ENCODE measurements around the gene TBC1D3B. TPM values are rescaled to one million over a fixed set of nuclear protein-coding genes. Genes with fewer than 3 reads are reported as not detected.
"Not testable (repeated sequence)": the region's sequence is repeated elsewhere in the genome, so short reads cannot be mapped to it uniquely, and the experiment has no call there.

Gene TBC1D3B
- total RNA-seq, 1 donor from 2014 or later = 27.1 TPM

DNA sequence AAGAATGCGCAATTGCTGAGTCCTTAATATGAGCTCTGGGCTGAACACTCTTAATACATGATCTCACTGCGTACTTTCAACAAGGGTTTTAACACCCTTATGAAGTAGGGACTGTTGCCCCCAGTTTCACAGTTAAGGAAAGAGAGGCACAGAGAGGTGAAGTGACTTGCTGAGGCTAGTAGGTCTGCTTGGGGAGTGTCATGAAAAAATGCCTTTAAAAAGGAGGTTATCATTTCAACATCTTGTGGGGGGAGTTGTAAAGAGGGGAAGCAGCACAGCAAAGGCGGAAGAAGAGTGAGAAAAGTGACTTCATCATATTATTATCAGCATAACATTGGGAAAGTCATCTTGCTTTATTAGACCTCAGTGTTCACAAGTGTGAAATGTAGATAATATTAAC is 36.5 kb upstream of the TBC1D3B start:
- Mint-ChIP-seq H3K4me3 (ENCODE audit: low read depth) (no peak overlapping the region), H3K27me3 (peaks cover 31% of the 10 kb centered on the region), H3K36me3 (ENCODE audit: insufficient read depth) (no peaks in the 10 kb centered on the region), H3K4me1 (ENCODE audit: low read depth) (no peaks in the 10 kb centered on the region), H3K27ac (no peak overlapping the region), H3K9me3 (ENCODE audit: low read depth) (peaks cover 4% of the 10 kb centered on the region)
- TF ChIP-seq, protein P1, sequence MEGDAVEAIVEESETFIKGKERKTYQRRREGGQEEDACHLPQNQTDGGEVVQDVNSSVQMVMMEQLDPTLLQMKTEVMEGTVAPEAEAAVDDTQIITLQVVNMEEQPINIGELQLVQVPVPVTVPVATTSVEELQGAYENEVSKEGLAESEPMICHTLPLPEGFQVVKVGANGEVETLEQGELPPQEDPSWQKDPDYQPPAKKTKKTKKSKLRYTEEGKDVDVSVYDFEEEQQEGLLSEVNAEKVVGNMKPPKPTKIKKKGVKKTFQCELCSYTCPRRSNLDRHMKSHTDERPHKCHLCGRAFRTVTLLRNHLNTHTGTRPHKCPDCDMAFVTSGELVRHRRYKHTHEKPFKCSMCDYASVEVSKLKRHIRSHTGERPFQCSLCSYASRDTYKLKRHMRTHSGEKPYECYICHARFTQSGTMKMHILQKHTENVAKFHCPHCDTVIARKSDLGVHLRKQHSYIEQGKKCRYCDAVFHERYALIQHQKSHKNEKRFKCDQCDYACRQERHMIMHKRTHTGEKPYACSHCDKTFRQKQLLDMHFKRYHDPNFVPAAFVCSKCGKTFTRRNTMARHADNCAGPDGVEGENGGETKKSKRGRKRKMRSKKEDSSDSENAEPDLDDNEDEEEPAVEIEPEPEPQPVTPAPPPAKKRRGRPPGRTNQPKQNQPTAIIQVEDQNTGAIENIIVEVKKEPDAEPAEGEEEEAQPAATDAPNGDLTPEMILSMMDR (IDR thresholded peaks at IDR 0.05; ENCODE audit: unreplicated experiment) = no peak
- DNase-seq (ENCODE audit: low spot score, unreplicated experiment) = no peak

DNA sequence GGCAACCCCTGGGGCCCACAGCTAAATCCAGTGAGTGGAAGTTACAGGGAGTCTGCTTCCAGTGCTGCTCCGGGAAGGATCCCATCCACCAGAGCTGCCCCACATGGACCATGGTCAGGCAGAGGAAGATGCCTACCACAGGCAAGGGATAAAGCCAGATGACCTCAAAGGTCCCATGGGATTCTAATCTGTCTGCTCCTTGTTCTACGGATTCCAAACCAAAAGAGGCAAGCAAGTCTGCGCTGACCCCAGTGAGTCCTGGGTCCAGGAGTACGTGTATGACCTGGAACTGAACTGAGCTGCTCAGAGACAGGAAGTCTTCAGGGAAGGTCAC is 35.8 kb upstream of the TBC1D3B start:
- Mint-ChIP-seq H3K27me3 (peaks cover 32% of the 10 kb centered on the region), H3K4me3 (ENCODE audit: low read depth) (no peak overlapping the region), H3K27ac (no peak overlapping the region), H3K4me1 (ENCODE audit: low read depth) (no peaks in the 10 kb centered on the region), H3K36me3 (ENCODE audit: insufficient read depth) (no peaks in the 10 kb centered on the region), H3K9me3 (ENCODE audit: low read depth) (no peaks in the 10 kb centered on the region)
- no peak for DNase-seq (ENCODE audit: low spot score, unreplicated experiment)
- TF ChIP-seq, protein P1 (IDR thresholded peaks at IDR 0.05; ENCODE audit: unreplicated experiment) = no peak

DNA sequence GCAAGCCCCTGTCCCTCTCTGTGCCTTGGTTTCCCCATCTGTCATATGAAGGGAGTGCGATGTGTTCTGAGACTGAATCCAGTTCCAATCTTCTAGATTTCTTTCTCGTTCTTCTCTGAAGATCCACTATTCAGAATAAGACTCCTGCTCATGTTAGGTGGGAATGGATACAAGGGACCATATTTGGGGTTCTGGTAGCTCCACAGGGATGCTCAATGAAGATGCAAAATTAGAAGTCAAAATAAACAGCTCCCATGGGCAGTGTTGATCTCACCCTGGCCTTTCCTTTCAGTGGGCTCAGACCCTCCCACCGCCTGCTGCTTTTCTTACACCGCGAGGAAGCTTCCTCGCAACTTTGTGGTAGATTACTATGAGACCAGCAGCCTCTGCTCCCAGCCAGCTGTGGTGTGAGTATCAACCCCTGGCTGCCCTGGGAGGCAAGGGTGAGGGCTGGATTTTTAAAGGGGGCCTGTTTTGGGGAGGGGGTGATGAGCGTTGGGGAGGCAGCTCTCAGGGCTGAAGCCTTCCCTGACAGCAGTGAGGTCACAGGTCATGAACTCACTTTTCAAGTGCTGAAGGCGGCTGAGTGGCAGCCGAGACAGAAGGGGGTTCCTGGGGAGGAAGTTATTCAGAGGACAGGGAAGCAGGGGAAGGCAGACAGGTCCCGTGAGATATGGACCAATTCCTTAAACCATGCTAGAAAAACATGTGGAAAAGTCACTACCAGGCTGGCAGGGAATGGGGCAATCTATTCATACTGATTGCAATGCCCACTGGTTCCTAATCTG is 35.2 kb upstream of the TBC1D3B start:
- H3K9me3 Mint-ChIP-seq (ENCODE audit: low read depth); H3K36me3 Mint-ChIP-seq (ENCODE audit: insufficient read depth); H3K27ac Mint-ChIP-seq; H3K4me3 Mint-ChIP-seq (ENCODE audit: low read depth); H3K4me1 Mint-ChIP-seq (ENCODE audit: low read depth); DNase-seq (ENCODE audit: low spot score, unreplicated experiment): not testable (repeated sequence)
- H3K27me3 Mint-ChIP-seq = peaks cover 36% of the 10 kb centered on the region

DNA sequence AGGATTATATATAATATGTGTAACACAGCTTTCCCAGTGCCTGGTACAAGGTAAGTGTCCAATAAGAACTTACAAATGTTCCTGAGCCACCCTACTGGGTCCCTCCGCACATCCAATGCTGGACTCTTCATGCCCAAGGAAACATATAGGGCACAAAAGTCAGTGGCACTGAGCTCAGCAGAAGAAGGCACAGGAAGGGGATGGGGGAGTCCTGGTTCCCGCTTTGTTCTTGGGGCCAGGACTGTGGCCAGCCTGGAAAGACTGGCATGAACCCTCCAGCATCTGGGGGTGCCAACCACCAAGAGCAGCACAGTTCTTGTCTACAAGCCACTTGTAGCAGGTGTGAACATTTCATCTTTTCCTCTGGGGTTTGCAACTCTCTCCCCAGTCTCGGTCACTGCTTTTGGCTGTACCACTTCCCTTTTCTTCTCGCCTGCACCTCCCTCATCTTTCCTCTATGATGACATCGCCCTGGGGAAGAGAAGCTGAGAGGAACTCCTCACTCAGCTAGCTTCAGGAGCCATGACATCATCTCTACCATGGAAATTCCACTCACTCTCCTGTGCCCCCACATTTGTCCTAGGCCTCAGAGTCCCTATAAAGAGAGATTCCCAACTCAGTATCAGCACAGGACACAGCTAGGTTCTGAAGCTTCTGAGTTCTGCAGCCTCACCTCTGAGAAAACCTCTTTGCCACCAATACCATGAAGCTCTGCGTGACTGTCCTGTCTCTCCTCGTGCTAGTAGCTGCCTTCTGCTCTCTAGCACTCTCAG is 34.2 kb upstream of the TBC1D3B start, which contains the start of gene CCL4L2:
TSS of gene CCL4L2 (plus strand) at position 625 of the 773 bp plus-strand sequence.
- H3K27ac Mint-ChIP-seq; H3K9me3 Mint-ChIP-seq (ENCODE audit: low read depth); H3K4me1 Mint-ChIP-seq (ENCODE audit: low read depth); DNase-seq (ENCODE audit: low spot score, unreplicated experiment); H3K4me3 Mint-ChIP-seq (ENCODE audit: low read depth); H3K36me3 Mint-ChIP-seq (ENCODE audit: insufficient read depth): not testable (repeated sequence)
- peaks cover 36% of the 10 kb centered on the region for H3K27me3 Mint-ChIP-seq

DNA sequence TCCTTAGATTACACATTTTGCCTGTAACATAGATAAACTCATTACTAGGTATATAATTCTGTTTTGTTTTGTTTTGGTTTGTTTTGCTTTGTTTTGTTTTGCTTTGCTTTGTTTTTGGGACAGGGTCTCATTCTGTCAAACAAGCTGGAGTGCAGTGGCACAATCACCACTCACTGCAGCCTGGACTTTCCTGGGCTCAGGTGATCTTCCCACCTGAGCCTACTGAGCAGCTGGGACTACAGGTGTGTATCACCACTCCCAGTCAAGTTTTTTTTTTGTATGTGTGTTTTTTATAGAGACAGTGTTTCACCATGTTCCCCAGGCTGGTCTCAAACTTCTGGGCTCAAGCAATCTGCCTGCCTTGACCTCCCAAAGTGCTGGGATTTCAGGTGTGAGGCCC is 33.1 kb upstream of the TBC1D3B start:
- H3K4me3 Mint-ChIP-seq (ENCODE audit: low read depth) = no peak overlapping the region
- H3K9me3 Mint-ChIP-seq (ENCODE audit: low read depth) = no peaks in the 10 kb centered on the region
- TF ChIP-seq, protein P1 (IDR thresholded peaks at IDR 0.05; ENCODE audit: unreplicated experiment) = no peak
- no peak overlapping the region for H3K27ac Mint-ChIP-seq
- peaks cover 4% of the 10 kb centered on the region for H3K4me1 Mint-ChIP-seq (ENCODE audit: low read depth)
- no peak for DNase-seq (ENCODE audit: low spot score, unreplicated experiment)
- no peaks in the 10 kb centered on the region for H3K36me3 Mint-ChIP-seq (ENCODE audit: insufficient read depth)
- peaks cover 32% of the 10 kb centered on the region for H3K27me3 Mint-ChIP-seq

DNA sequence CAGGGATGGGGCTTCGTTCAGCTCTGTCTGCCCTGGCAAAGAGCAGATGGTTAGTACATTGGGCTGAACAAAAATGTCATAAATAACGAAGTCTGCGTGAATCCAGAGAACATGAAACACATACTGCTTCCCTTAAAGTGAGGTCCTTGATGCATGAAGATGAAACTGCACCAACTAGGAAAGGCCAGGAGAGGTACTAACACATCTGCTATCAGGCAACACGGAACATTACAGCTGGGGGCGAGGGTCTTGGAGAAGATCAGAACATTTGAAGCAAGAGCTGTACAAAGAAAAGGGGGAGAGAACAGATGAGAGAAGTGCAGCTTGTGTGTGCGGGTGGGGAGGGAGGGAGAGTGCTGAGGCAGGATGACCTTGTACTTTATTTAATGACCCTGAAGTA is 30.9 kb upstream of the TBC1D3B start:
- H3K4me3 Mint-ChIP-seq (ENCODE audit: low read depth); DNase-seq (ENCODE audit: low spot score, unreplicated experiment); H3K27ac Mint-ChIP-seq; H3K9me3 Mint-ChIP-seq (ENCODE audit: low read depth); H3K36me3 Mint-ChIP-seq (ENCODE audit: insufficient read depth); H3K4me1 Mint-ChIP-seq (ENCODE audit: low read depth): not testable (repeated sequence)
- H3K27me3 Mint-ChIP-seq = peaks cover 21% of the 10 kb centered on the region

DNA sequence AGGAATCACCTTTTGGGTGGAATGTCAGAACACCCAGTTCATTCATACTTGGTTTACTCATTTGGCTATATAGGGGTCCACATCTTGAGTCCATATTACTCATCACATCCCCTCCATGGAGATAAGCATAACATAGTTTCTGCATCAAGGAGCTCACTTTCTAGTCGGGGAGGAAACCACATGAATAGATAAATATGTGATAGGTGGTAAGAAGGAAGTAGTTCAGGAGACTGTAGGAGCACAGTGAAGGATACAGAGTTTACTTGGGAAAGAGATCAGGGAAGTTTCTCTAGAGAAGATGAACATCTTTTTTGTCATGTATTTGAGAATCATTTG is 30.0 kb upstream of the TBC1D3B start:
- H3K4me1 Mint-ChIP-seq (ENCODE audit: low read depth); H3K27ac Mint-ChIP-seq; H3K4me3 Mint-ChIP-seq (ENCODE audit: low read depth); H3K9me3 Mint-ChIP-seq (ENCODE audit: low read depth); H3K36me3 Mint-ChIP-seq (ENCODE audit: insufficient read depth); DNase-seq (ENCODE audit: low spot score, unreplicated experiment): not testable (repeated sequence)
- peaks cover 18% of the 10 kb centered on the region for H3K27me3 Mint-ChIP-seq
